Esophagus (tissue), 2 donors: ENCODE data around the gene NDUFAF3. TPM values are rescaled to one million over a fixed set of nuclear protein-coding genes. Genes with fewer than 3 reads are reported as not detected.

Experiments used
- H3K27ac ChIP-seq, 2 donors: one replicate each; pipeline ENCODE4 v1.5.1; 2013; ENCODE audit warnings: low read depth in 2 of 2, mild to moderate bottlenecking in 2 of 2, inconsistent platforms in 1 of 2, low read length in 1 of 2, moderate library complexity in 1 of 2
- H3K27me3 ChIP-seq, 2 donors: one replicate each; pipeline ENCODE4 v1.6.1; 2013; ENCODE audit warnings: low read length in 2 of 2, control low read depth in 1 of 2, mild to moderate bottlenecking in 1 of 2; ENCODE audit not compliant: insufficient read depth in 2 of 2, control insufficient read depth in 1 of 2
- H3K36me3 ChIP-seq, 2 donors: one replicate each; pipeline ENCODE4 v1.6.1; 2013; ENCODE audit warnings: low read length in 1 of 2; ENCODE audit not compliant: control insufficient read depth in 2 of 2, insufficient read depth in 2 of 2
- H3K4me1 ChIP-seq, 2 donors: one replicate each; pipeline ENCODE4 v1.6.1; 2013; ENCODE audit warnings: low read length in 1 of 2; ENCODE audit not compliant: control insufficient read depth in 2 of 2, insufficient read depth in 2 of 2
- H3K4me3 ChIP-seq, 2 donors: one replicate each; pipeline ENCODE4 v1.5.1; 2013; ENCODE audit warnings: low read length in 2 of 2, mild to moderate bottlenecking in 2 of 2, low read depth in 1 of 2, moderate library complexity in 1 of 2
- H3K9me3 ChIP-seq, 2 donors: one replicate each; pipeline ENCODE4 v1.6.1; 2013; ENCODE audit warnings: mild to moderate bottlenecking in 2 of 2, low read depth in 1 of 2, low read length in 1 of 2, moderate library complexity in 1 of 2; ENCODE audit not compliant: control insufficient read depth in 2 of 2, insufficient read depth in 1 of 2
- WGBS, 2 donors: extraction: QIAGEN DNeasy Blood & Tissue Kit; methylation state at CpG; one replicate each; pipeline ENCODE4 v1.1.7; 2013; 5-methylcytosine and 5-hydroxymethylcytosine counted together
- polyA plus RNA-seq, 2 donors: library from polyadenylated mRNA; stranded (reverse); fragments of 200-250 nt; gene quantifications; one replicate each; pipeline ENCODE4 v1.2.3, GENCODE V29; 2013
- donor health status: healthy with polysubstance abuse.
- donor health status: Bipolar disorder and iron deficiency.

The NDUFAF3 gene
- polyA plus RNA-seq, 2 donors: 65.1 to 65.7 TPM

- peak overlapping the region; percentile 76 to 88 for H3K4me3 ChIP-seq
- H3K36me3 ChIP-seq: peaks cover 8 to 32% of the 10 kb centered on the region in 2 donors
- no peaks in the 10 kb centered on the region for H3K9me3 ChIP-seq
- WGBS, 2 donors: 6 to 7% methylated on average over 23 of the region's 23 CpGs
- no peaks in the 10 kb centered on the region for H3K27me3 ChIP-seq
- H3K27ac ChIP-seq: peak overlapping the region; percentile 84 to 90
- H3K4me1 ChIP-seq: peaks cover 5 to 24% of the 10 kb centered on the region in 2 donors
Observed at GRCh38 chr3:49017229-49017970, 4.5 kb upstream of the NDUFAF3 start.

GRCh38 chr3:49017971-49018706, 3.8 kb upstream of the NDUFAF3 start, which contains the start of gene DALRD3:
Gene DALRD3, minus strand, starts transcription at chr3:49018580. Its CDS starts 16 bp downstream, at chr3:49018564.
- peaks cover 8 to 25% of the 10 kb centered on the region in 2 donors for H3K36me3 ChIP-seq
- WGBS, 2 donors: 0% methylated on average over 69 to 85 of the region's 85 CpGs
- no peaks in the 10 kb centered on the region for H3K9me3 ChIP-seq
- peak within 1 kb of the TSS; percentile 76 to 88 for H3K4me3 ChIP-seq
- H3K4me1 ChIP-seq: peaks cover 8 to 23% of the 10 kb centered on the region in 2 donors
- peak within 1 kb of the TSS; percentile 84 to 90 for H3K27ac ChIP-seq
- no peaks in the 10 kb centered on the region for H3K27me3 ChIP-seq

- peaks cover 8 to 22% of the 10 kb centered on the region in 2 donors for H3K4me1 ChIP-seq
- peak overlapping the region; percentile 84 to 90 for H3K27ac ChIP-seq
- no peaks in the 10 kb centered on the region for H3K27me3 ChIP-seq
- peaks cover 8 to 22% of the 10 kb centered on the region in 2 donors for H3K36me3 ChIP-seq
- no peaks in the 10 kb centered on the region for H3K9me3 ChIP-seq
- H3K4me3 ChIP-seq: peak overlapping the region; percentile 76 to 88
- 2% methylated on average over 18 of the region's 18 CpGs for WGBS, 2 donors
Observed at GRCh38 chr3:49018707-49019006, 3.3 kb upstream of the NDUFAF3 start.

GRCh38 chr3:49019941-49020329, 2.0 kb upstream of the NDUFAF3 start:
- no peaks in the 10 kb centered on the region for H3K27me3 ChIP-seq
- peaks cover 8 to 24% of the 10 kb centered on the region in 2 donors for H3K36me3 ChIP-seq
- peaks cover 8 to 20% of the 10 kb centered on the region in 2 donors for H3K4me1 ChIP-seq
- WGBS, 2 donors: 32 to 44% methylated on average over 12 of the region's 12 CpGs
- H3K27ac ChIP-seq: peak overlapping the region; percentile 100
- H3K4me3 ChIP-seq: peak overlapping the region; percentile 68 to 94
- no peaks in the 10 kb centered on the region for H3K9me3 ChIP-seq

GRCh38 chr3:49020330-49021212, 1.4 kb upstream of the NDUFAF3 start:
- Histone ChIP-seq H3K4me3 (peak overlapping the region; percentile 68 to 94), H3K27me3 (no peaks in the 10 kb centered on the region), H3K36me3 (peaks cover 2 to 27% of the 10 kb centered on the region in 2 donors), H3K27ac (peak overlapping the region; percentile 100), H3K9me3 (no peaks in the 10 kb centered on the region), H3K4me1 (peaks cover 8 to 25% of the 10 kb centered on the region in 2 donors)
- 1 to 2% methylated on average over 47 to 51 of the region's 51 CpGs for WGBS, 2 donors

DNA sequence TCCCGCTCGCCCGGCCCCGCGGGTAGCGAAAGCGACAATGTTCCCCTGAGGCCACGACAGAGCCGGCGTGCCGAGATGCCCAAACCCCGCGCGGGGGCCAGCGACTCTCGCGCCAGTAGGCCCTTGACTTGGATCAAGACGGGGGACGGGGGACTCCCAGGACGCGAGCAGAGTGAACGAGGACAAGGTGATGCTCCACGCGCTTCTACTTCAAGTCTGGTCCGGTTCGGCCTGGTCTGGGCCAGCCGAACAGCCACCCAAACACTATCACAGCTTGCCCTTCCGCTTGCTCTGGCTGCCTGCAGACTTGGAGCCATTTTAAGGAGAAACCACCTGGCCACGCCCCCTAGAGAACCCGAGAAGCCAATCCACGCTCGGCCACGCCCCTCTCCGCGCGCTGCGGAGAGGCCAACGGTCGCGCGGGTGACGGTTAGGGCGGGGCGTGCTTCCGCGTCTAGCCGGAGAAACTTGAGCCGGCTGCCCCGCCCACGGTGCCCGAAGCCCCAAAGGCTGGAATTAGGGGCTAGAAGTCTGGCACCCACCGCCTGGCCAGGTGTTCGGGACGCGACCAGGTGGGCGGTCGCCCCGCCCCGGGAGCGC, 608 bp upstream of the NDUFAF3 start:
- peak overlapping the region; percentile 100 for H3K27ac ChIP-seq
- H3K4me3 ChIP-seq: peak overlapping the region; percentile 68 to 94
- H3K9me3 ChIP-seq: no peaks in the 10 kb centered on the region
- H3K4me1 ChIP-seq: peaks cover 8 to 25% of the 10 kb centered on the region in 2 donors
- WGBS, 2 donors: 0% methylated on average over 60 of the region's 60 CpGs
- peaks cover 2 to 30% of the 10 kb centered on the region in 2 donors for H3K36me3 ChIP-seq
- H3K27me3 ChIP-seq: no peaks in the 10 kb centered on the region

DNA sequence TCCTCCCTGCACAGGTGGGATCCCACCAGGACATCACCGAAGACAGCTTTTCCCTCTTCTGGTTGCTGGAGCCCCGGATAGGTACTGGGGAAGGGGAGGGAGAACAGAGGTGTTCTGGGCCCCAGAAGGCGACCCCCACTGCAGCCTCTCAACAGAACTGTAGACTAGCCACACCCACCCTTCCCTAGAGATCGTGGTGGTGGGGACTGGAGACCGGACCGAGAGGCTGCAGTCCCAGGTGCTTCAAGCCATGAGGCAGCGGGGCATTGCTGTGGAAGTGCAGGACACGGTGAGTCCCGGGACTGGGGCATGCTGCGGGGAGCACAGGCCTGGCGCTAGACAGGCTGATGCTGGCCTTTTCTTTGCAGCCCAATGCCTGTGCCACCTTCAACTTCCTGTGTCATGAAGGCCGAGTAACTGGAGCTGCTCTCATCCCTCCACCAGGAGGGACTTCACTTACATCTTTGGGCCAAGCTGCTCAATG, 809 bp downstream of the NDUFAF3 start:
- no peaks in the 10 kb centered on the region for H3K27me3 ChIP-seq
- H3K36me3 ChIP-seq: peaks cover 2 to 32% of the 10 kb centered on the region in 2 donors
- H3K4me1 ChIP-seq: peaks cover 3 to 19% of the 10 kb centered on the region in 2 donors
- H3K4me3 ChIP-seq: peak overlapping the region; percentile 68 to 94
- WGBS, 2 donors: 15 to 19% methylated on average over 11 to 12 of the region's 12 CpGs
- peak overlapping the region; percentile 100 for H3K27ac ChIP-seq
- H3K9me3 ChIP-seq: no peaks in the 10 kb centered on the region

DNA sequence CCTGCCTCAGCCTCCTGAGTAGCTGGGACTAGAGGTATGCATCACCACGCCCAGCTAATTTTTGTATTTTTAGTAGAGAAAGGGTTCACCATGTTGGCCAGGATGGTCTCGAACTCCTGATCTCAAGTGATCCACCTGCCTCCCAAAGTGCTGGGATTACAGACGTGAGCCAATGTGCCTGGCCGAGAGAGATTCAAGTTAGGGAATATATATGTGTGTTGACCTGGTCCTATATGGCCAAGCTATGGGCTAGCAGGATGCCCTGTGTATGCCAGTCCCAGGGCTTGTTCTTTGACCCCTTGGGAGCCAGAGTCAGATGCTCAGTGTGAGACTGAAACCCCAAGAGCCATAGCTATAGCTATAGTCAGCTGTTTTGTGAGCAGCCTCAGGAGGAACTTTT, 1.9 kb downstream of the NDUFAF3 start:
- Histone ChIP-seq H3K4me3 (no peak overlapping the region), H3K27me3 (no peaks in the 10 kb centered on the region), H3K4me1 (peaks cover 3 to 25% of the 10 kb centered on the region in 2 donors), H3K9me3 (no peaks in the 10 kb centered on the region), H3K36me3 (peaks cover 2 to 32% of the 10 kb centered on the region in 2 donors), H3K27ac (no peak overlapping the region)
- 82 to 85% methylated on average over 4 of the region's 4 CpGs for WGBS, 2 donors

DNA sequence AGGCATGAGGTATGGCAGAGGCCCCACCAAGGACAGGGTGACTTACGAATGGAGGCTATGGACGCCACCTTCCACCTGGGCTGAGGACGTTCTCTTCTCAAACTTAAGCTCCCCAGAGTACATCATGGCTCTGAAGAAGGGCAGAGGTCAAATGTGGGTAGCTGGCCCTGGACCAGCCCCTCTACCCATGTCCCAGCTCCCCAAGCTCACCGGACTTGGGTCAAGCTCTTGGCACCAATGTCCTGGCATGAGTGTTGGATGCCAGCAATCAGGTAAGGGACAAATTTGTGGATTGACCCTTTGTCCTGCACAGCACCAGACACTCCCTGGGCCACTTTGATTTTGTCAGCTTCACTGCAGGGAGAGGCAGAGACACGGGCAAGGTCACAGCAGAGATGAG, 2.5 kb downstream of the NDUFAF3 start:
- Histone ChIP-seq H3K27me3 (no peaks in the 10 kb centered on the region), H3K4me3 (no peak overlapping the region), H3K4me1 (peaks cover 3 to 25% of the 10 kb centered on the region in 2 donors), H3K36me3 (peaks cover 2 to 32% of the 10 kb centered on the region in 2 donors), H3K9me3 (no peaks in the 10 kb centered on the region), H3K27ac (no peak overlapping the region)
- 69 to 72% methylated on average over 5 of the region's 5 CpGs for WGBS, 2 donors
